HG03575 (cell line): ENCODE results near the gene RAB3A.

Experiments
- ATAC-seq: cut with Tn5 transposase; IDR thresholded peaks from one replicate; pipeline ENCODE4 v1.9.1; 2021; ENCODE audit not compliant: unreplicated experiment, insufficient number of reproducible peaks, low FRiP score; ENCODE audit errors: extremely low read depth

Gene RAB3A

DNA sequence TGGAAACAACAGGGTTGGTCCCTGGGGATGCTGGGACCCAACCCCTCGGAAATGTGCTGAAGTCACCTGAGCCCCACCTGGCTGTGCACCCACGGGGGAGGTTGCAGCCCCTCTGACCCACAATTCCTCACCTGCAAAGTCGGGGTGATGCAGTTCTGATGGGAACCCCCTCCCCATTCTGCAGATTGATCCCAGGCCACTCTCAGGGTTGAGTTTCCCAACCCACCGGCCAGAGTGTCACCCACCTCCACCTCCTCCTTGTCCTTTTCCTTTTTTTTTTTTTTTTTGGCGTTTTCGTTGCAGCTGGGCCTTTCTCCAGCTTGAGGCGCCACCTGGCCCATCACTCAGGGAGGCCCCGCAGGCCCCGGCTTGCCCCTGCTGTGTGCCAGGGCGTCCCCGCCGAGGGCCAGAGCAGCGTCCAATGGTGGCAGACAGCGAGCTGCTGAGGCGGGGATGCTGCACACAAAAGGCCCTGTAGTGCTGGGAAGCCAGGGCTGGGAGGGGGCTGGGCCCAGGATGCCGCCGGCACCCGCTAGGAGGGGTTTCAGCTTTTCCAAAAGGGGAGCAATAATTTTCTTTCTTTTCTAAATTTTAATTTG lies 46.3 kb downstream of the RAB3A start:
- no peak for ATAC-seq

DNA sequence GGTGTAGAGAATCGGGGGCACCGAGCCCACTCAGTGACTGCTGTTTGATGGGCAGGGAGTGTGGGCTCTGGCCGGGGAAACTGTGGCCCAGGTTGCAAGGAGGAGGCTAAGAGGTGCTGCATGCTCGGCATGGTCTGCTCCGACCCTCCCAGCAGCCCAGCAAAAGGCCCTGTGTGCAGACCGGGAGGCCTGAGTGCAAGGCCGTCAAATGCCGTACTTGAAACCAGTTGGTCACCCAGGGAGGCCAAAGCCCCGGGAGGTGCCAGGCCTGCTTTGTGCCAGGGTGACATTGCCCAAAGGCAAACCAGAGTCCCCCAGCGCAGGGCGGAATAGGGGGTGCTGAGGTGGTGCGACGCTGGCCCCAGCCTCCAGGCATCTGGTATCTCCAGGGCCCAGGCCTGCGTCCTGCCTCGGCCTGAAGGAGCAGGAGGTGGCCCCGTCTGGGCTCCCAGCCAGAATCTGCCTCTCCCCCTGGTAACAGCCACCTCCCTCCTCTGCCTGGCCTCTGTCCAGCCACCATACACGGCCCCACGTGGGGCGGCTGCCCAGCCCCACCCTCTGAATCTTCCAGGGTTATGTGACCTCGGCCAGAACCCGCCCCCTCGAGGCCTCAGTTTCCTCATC lies 46.9 kb downstream of the RAB3A start:
- no peak for ATAC-seq

- ATAC-seq = no peak
Observed at GRCh38 chr19:18156268-18156667, 47.6 kb downstream of the RAB3A start.

DNA sequence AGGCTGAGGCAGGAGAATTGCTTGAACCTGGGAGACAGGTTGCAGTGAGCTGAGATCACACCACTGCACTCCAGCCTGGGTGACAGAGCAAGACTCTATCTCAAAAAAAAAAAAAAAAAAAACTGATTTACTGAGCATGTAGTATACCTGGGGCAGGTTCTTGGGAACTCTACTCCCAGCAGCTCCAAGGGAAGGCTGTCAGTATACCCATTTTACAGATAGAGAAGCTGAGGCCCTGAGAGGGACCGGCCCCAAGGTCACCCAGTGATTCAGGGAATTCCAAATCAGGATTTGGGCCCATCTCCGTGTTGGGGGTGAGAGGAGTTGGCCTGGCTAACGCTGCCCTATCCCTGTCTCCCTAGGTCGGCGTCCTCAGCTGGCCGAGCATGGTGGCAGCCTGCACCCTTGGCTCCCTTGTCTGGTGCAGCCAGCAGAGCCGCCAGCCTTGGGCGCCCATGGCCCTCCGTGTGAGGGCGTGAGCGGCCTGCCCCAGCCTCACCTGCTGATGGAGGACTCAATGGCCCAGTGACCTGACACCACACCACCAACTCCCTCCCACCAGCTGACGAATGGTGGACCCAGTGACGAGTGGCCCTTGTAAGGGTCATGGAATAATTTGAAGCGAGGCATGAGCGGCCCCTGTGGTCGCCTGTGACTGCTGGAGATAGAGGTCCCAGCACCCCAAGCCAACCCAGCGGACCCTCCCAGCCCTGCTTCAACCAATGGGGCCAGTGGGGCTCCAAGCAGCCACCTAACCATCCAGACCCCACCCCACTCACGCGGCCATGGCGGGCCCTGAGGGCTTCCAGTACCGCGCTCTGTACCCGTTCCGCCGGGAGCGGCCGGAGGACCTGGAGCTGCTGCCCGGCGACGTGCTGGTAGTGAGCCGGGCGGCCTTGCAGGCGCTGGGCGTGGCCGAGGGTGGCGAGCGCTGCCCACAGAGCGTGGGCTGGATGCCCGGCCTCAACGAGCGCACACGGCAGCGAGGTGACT lies 48.5 kb downstream of the RAB3A start:
- no peak for ATAC-seq

- ATAC-seq = no peak
Observed at GRCh38 chr19:18153556-18154134, 50.2 kb downstream of the RAB3A start.

GRCh38 chr19:18152817-18153555 lies 50.9 kb downstream of the RAB3A start, which contains the start of gene PIK3R2:
Gene PIK3R2, plus strand, starts transcription at chr19:18153163. Its CDS starts 2,717 bp downstream, at chr19:18155880.
- peak; percentile 28 for ATAC-seq

GRCh38 chr19:18152442-18152816 lies 51.4 kb downstream of the RAB3A start:
- ATAC-seq = peak; percentile 57

GRCh38 chr19:18150776-18151624 lies 52.8 kb downstream of the RAB3A start:
- ATAC-seq = no peak

- ATAC-seq = no peak
Observed at GRCh38 chr19:18149596-18149975, 54.3 kb downstream of the RAB3A start.

DNA sequence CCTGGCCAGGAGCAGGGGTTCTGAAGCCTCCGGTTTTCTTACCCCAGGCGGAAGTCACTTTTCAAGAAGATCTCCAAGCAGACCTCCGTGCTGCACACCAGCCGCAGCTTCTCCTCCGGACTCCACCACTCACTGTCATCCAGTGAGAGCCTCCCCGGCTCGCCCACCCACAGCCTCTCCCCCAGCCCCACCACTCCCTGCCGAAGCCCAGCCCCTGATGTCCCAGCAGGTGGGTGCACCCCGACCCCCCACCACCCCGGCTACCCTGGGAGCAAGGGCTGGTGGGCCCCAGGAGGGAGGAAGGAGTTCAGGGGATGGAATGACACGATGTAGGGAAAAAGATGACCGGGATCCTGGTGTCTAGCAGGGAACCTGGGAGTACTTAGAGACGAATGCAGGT lies 56.4 kb downstream of the RAB3A start:
- ATAC-seq = no peak
